H9 (cell line): ENCODE measurements around the gene PRSS21. TPM values are rescaled to one million over a fixed set of nuclear protein-coding genes. Genes with fewer than 3 reads are reported as not detected.

Experiments
- DNase-seq: peaks from one replicate; pipeline ENCODE4 v3.0.0-alpha.2; 2017
- H2AFZ ChIP-seq: one replicate; pipeline ENCODE4 v1.6.1; 2013; ENCODE audit warnings: mild to moderate bottlenecking, low read length, control low read depth, moderate library complexity
- H2AK5ac ChIP-seq: 2 replicates; pipeline ENCODE4 v1.6.1; 2013; ENCODE audit warnings: low read length, control low read depth, mixed read lengths; ENCODE audit not compliant: insufficient read length
- H2BK120ac ChIP-seq: one replicate; pipeline ENCODE4 v1.6.1; 2013; ENCODE audit warnings: low read depth, mild to moderate bottlenecking, low read length, control low read depth, inconsistent platforms; ENCODE audit not compliant: poor library complexity, severe bottlenecking
- H2BK12ac ChIP-seq: 2 replicates; pipeline ENCODE4 v1.6.1; 2013; ENCODE audit warnings: low read length, control low read depth, mixed read lengths, low read depth; ENCODE audit not compliant: insufficient read length
- H2BK15ac ChIP-seq: 2 replicates; pipeline ENCODE4 v1.6.1; 2013; ENCODE audit warnings: low read depth, low read length, control low read depth
- H2BK20ac ChIP-seq: one replicate; pipeline ENCODE4 v1.6.1; 2013; ENCODE audit warnings: low read depth, mild to moderate bottlenecking, low read length, control low read depth, inconsistent platforms; ENCODE audit not compliant: poor library complexity, severe bottlenecking
- H2BK5ac ChIP-seq: 2 replicates; pipeline ENCODE4 v1.6.1; 2013; ENCODE audit warnings: low read length, control low read depth, mixed read lengths; ENCODE audit not compliant: insufficient read length
- H3K14ac ChIP-seq: 2 replicates; pipeline ENCODE4 v1.6.1; 2013; ENCODE audit warnings: low read length, control low read depth; ENCODE audit not compliant: insufficient read depth
- H3K18ac ChIP-seq: 2 replicates; pipeline ENCODE4 v1.6.1; 2013; ENCODE audit warnings: low read depth, mild to moderate bottlenecking, mixed read lengths, low read length, control low read depth; ENCODE audit not compliant: insufficient read length
- H3K23ac ChIP-seq: 2 replicates; pipeline ENCODE4 v1.6.1; 2013; ENCODE audit warnings: low read length, control low read depth, mixed read lengths, low read depth; ENCODE audit not compliant: insufficient read length
- H3K23me2 ChIP-seq: 2 replicates; pipeline ENCODE4 v1.6.1; 2013; ENCODE audit warnings: low read depth, mild to moderate bottlenecking, mixed read lengths, low read length, control low read depth; ENCODE audit not compliant: insufficient read length, poor library complexity, severe bottlenecking
- H3K27ac ChIP-seq: 2 replicates; pipeline ENCODE4 v1.5.1; 2013; ENCODE audit warnings: low read length, control low read depth, mixed read lengths, low read depth; ENCODE audit not compliant: insufficient read length
- H3K27me3 ChIP-seq: 2 replicates; pipeline ENCODE4 v1.6.1; 2013; ENCODE audit warnings: low read length, control low read depth, inconsistent platforms; ENCODE audit not compliant: insufficient read depth
- H3K4ac ChIP-seq: 2 replicates; pipeline ENCODE4 v1.6.1; 2013; ENCODE audit warnings: low read depth, mild to moderate bottlenecking, control low read depth, inconsistent platforms, low read length, moderate library complexity
- H3K4me1 ChIP-seq: 2 replicates; pipeline ENCODE4 v1.6.1; 2013; ENCODE audit warnings: low read length, control low read depth, inconsistent platforms; ENCODE audit not compliant: insufficient read depth
- H3K4me2 ChIP-seq: 2 replicates; pipeline ENCODE4 v1.6.1; 2013; ENCODE audit warnings: low read length, control low read depth, mixed read lengths; ENCODE audit not compliant: insufficient read length, insufficient read depth
- H3K56ac ChIP-seq: 2 replicates; pipeline ENCODE4 v1.6.1; 2013; ENCODE audit warnings: low read depth, mild to moderate bottlenecking, mixed read lengths, low read length, control low read depth; ENCODE audit not compliant: insufficient read length
- H3K79me1 ChIP-seq: 2 replicates; pipeline ENCODE4 v1.6.1; 2013; ENCODE audit warnings: low read depth, mild to moderate bottlenecking, moderate library complexity, low read length, control low read depth, inconsistent platforms; ENCODE audit not compliant: insufficient read depth, poor library complexity, severe bottlenecking
- H3K79me2 ChIP-seq: 2 replicates; pipeline ENCODE4 v1.6.1; 2013; ENCODE audit warnings: low read length, control low read depth, inconsistent platforms; ENCODE audit not compliant: insufficient read depth
- H3K9ac ChIP-seq: 2 replicates; pipeline ENCODE4 v1.6.1; 2013; ENCODE audit warnings: low read length, control low read depth, mixed read lengths; ENCODE audit not compliant: insufficient read length; ENCODE audit errors: extremely low read depth
- H3K9me3 ChIP-seq: one replicate; pipeline ENCODE4 v1.6.1; 2013; ENCODE audit warnings: low read depth, low read length, inconsistent platforms; ENCODE audit not compliant: control insufficient read depth
- H3T11ph ChIP-seq: one replicate; pipeline ENCODE4 v1.6.1; 2013; ENCODE audit warnings: mild to moderate bottlenecking, low read length, control low read depth, inconsistent platforms
- H4K20me1 ChIP-seq: one replicate; pipeline ENCODE4 v1.6.1; 2013; ENCODE audit not compliant: control insufficient read depth, insufficient read length, insufficient read depth
- H4K5ac ChIP-seq: 2 replicates; pipeline ENCODE4 v1.6.1; 2013; ENCODE audit warnings: low read depth, mild to moderate bottlenecking, mixed read lengths, low read length, control low read depth; ENCODE audit not compliant: insufficient read length
- H4K8ac ChIP-seq: replicated peaks from 2 replicates; pipeline ENCODE4 v1.6.1; 2013; ENCODE audit warnings: low read length, control low read depth, mixed read lengths, low read depth; ENCODE audit not compliant: insufficient read length
- H4K91ac ChIP-seq: 2 replicates; pipeline ENCODE4 v1.6.1; 2013; ENCODE audit warnings: low read depth, mild to moderate bottlenecking, moderate library complexity, mixed read lengths, low read length, control low read depth; ENCODE audit not compliant: insufficient read length
- H3K27ac Mint-ChIP-seq, 3 experiments: 2 replicates in 2 of 3; 3 replicates in 1 of 3; pipeline ENCODE4 v1.8.0; 2020 to 2021; ENCODE audit warnings: mixed read lengths in 3 of 3, mild to moderate bottlenecking in 1 of 3, moderate library complexity in 1 of 3
- H3K27me3 Mint-ChIP-seq: 2 replicates; pipeline ENCODE4 v1.8.0; 2021; ENCODE audit warnings: low read depth, mild to moderate bottlenecking, moderate library complexity, mixed read lengths
- H3K36me3 Mint-ChIP-seq, 3 experiments: 2 replicates in 2 of 3; 3 replicates in 1 of 3; pipeline ENCODE4 v1.8.0; 2020 to 2021; ENCODE audit warnings: low read depth in 3 of 3, mixed read lengths in 3 of 3; ENCODE audit not compliant: insufficient read depth in 1 of 3
- H3K4me1 Mint-ChIP-seq, 2 experiments: 2 replicates each; pipeline ENCODE4 v1.8.0; 2020; ENCODE audit warnings: mixed read lengths in 2 of 2
- H3K4me3 Mint-ChIP-seq, 2 experiments: 2 replicates in 1 of 2; 3 replicates in 1 of 2; pipeline ENCODE4 v1.8.0; 2020 to 2021; ENCODE audit warnings: mild to moderate bottlenecking in 2 of 2, mixed read lengths in 2 of 2, moderate library complexity in 1 of 2
- H3K9me3 Mint-ChIP-seq, 2 experiments: 2 replicates in 1 of 2; 3 replicates in 1 of 2; pipeline ENCODE4 v1.8.0; 2020; ENCODE audit warnings: mild to moderate bottlenecking in 2 of 2, mixed read lengths in 2 of 2, moderate library complexity in 1 of 2
- CTCF ChIP-seq: fragments of 200-600 bp; sonication (generic); conservative IDR thresholded peaks from 3 replicates; pipeline ENCODE4 v1.8.0; 2021; ENCODE audit warnings: antibody characterized with exemption, mild to moderate bottlenecking
- WGBS: extraction: QIAGEN DNeasy Blood & Tissue Kit; methylation state at CpG from one replicate; pipeline ENCODE4 v1.1.7; 2013; ENCODE audit warnings: missing lambda C conversion rate, low lambda C conversion rate, mixed read lengths; ENCODE audit not compliant: insufficient read length; ENCODE audit errors: extremely low coverage; 5-methylcytosine and 5-hydroxymethylcytosine counted together
- total RNA-seq: library from RNA; stranded (reverse); gene quantifications from 2 replicates; pipeline ENCODE4 v1.2.1, GENCODE V29; 2021

The PRSS21 gene
- total RNA-seq, 1 experiment from 2014 or later: not detected

- no peak for DNase-seq
- H3K27ac ChIP-seq: no peak overlapping the region
Measured at GRCh38 chr16:2822158-2822495, 5.1 kb downstream of the PRSS21 start.

More at GRCh38 chr16:2822158-2822495, 5.1 kb downstream of the PRSS21 start:
- H3K9ac ChIP-seq: no peak overlapping the region
- no peak overlapping the region for H4K5ac ChIP-seq
- TF ChIP-seq CTCF: no peak
- Mint-ChIP-seq H3K36me3 (no peaks in the 10 kb centered on the region; a peak in 1 of 7 replicates), H3K4me1 (no peaks in the 10 kb centered on the region), H3K27me3 (no peaks in the 10 kb centered on the region), H3K4me3 (no peak overlapping the region), H3K27ac (no peak overlapping the region), H3K9me3 (no peaks in the 10 kb centered on the region)
- H3T11ph ChIP-seq: no peak overlapping the region
- H2BK5ac ChIP-seq: no peak overlapping the region
- no peak overlapping the region for H3K4ac ChIP-seq
- no peak overlapping the region for H2BK12ac ChIP-seq
- no peak overlapping the region for H2BK20ac ChIP-seq
- H3K4me1 ChIP-seq: no peaks in the 10 kb centered on the region
- H3K14ac ChIP-seq: no peak overlapping the region
- H2AFZ ChIP-seq: no peak overlapping the region
- no peak overlapping the region for H4K8ac ChIP-seq
- no peak overlapping the region for H2AK5ac ChIP-seq
- no peak overlapping the region for H4K91ac ChIP-seq
- no peak overlapping the region for H3K23ac ChIP-seq
- no peaks in the 10 kb centered on the region for H3K79me2 ChIP-seq
- WGBS: no CpG with 5 or more reads among the region's 8 CpGs
- no peaks in the 10 kb centered on the region for H3K79me1 ChIP-seq
- no peaks in the 10 kb centered on the region for H3K23me2 ChIP-seq
- H2BK15ac ChIP-seq: no peak overlapping the region
- no peaks in the 10 kb centered on the region for H3K27me3 ChIP-seq
- no peak overlapping the region for H2BK120ac ChIP-seq
- no peak overlapping the region for H3K56ac ChIP-seq
- H3K18ac ChIP-seq: no peak overlapping the region
- no peak overlapping the region for H3K4me2 ChIP-seq
- no peaks in the 10 kb centered on the region for H4K20me1 ChIP-seq
- H3K9me3 ChIP-seq: no peaks in the 10 kb centered on the region
